MM.1S (cell line): ENCODE data around the gene AQP5.

Source experiments
- DNase-seq: peaks from one replicate; pipeline ENCODE4 v3.0.0-alpha.2; 2015
- H2AFZ ChIP-seq: fragments of 300-600 bp; sonication (generic); 2 replicates; pipeline ENCODE4 v1.6.0; 2016; ENCODE audit warnings: antibody characterized with exemption, low read length
- H3F3A ChIP-seq: fragments of 300-600 bp; sonication (generic); 2 replicates; pipeline ENCODE4 v1.6.1; 2016; ENCODE audit warnings: mild to moderate bottlenecking, antibody characterized with exemption, low read length, moderate library complexity, mixed read lengths; ENCODE audit not compliant: insufficient read depth
- H3K27ac ChIP-seq: fragments of 300-600 bp; sonication (generic); 2 replicates; pipeline ENCODE4 v1.5.1; 2016; ENCODE audit warnings: mild to moderate bottlenecking, low read length
- H3K27me3 ChIP-seq: fragments of 300-600 bp; sonication (generic); replicated peaks from 2 replicates; pipeline ENCODE4 v1.6.0; 2016; ENCODE audit warnings: low read length; ENCODE audit not compliant: insufficient read depth
- H3K36me3 ChIP-seq: fragments of 300-600 bp; sonication (generic); replicated peaks from 2 replicates; pipeline ENCODE4 v1.6.1; 2016; ENCODE audit warnings: mild to moderate bottlenecking, low read length, mixed read lengths; ENCODE audit not compliant: insufficient read depth
- H3K4me1 ChIP-seq: fragments of 300-600 bp; sonication (generic); 2 replicates; pipeline ENCODE4 v1.6.1; 2016; ENCODE audit warnings: low read length, mixed read lengths
- H3K4me2 ChIP-seq: fragments of 300-600 bp; sonication (generic); 2 replicates; pipeline ENCODE4 v1.6.0; 2016; ENCODE audit warnings: low read depth, low read length
- H3K4me3 ChIP-seq: fragments of 300-600 bp; sonication (generic); 2 replicates; pipeline ENCODE4 v1.5.1; 2016; ENCODE audit warnings: low read length, mixed read lengths
- H3K79me2 ChIP-seq: fragments of 300-600 bp; sonication (generic); 2 replicates; pipeline ENCODE4 v1.6.1; 2016; ENCODE audit warnings: mixed run types, low read length, mixed read lengths
- H3K9ac ChIP-seq: fragments of 300-600 bp; sonication (generic); 2 replicates; pipeline ENCODE4 v1.6.1; 2016; ENCODE audit warnings: low read length, mixed read lengths
- H3K9me2 ChIP-seq: fragments of 300-600 bp; sonication (generic); replicated peaks from 2 replicates; pipeline ENCODE4 v1.6.1; 2016; ENCODE audit warnings: mild to moderate bottlenecking, low read length, mixed read lengths; ENCODE audit not compliant: insufficient read depth
- H3K9me3 ChIP-seq: fragments of 300-600 bp; sonication (generic); replicated peaks from 2 replicates; pipeline ENCODE4 v1.6.1; 2016; ENCODE audit warnings: mild to moderate bottlenecking, low read length, mixed read lengths; ENCODE audit not compliant: insufficient read depth
- H4K20me1 ChIP-seq: fragments of 300-600 bp; sonication (generic); 2 replicates; pipeline ENCODE4 v1.6.1; 2016; ENCODE audit warnings: mild to moderate bottlenecking, low read length, moderate library complexity, mixed read lengths; ENCODE audit not compliant: insufficient read depth
- EZH2 ChIP-seq: fragments of 300-600 bp; sonication (generic); optimal IDR thresholded peaks from 2 replicates; pipeline ENCODE3; 2017; ENCODE audit warnings: low read depth, mild to moderate bottlenecking, antibody characterized with exemption, low read length, mixed read lengths
- EZH2phosphoT487 ChIP-seq: fragments of 300-600 bp; sonication (generic); IDR thresholded peaks from 2 replicates; pipeline ENCODE4 v1.6.1; 2018; ENCODE audit warnings: antibody characterized with exemption, low read length
- TF ChIP-seq, protein P1 (sequence below): fragments of 300-600 bp; sonication (generic); IDR thresholded peaks from 2 replicates; pipeline ENCODE4 v1.5.1; 2016; ENCODE audit warnings: antibody characterized with exemption, low read length, mixed read lengths

Gene AQP5

GRCh38 chr12:49946497-49946896 is 15.2 kb upstream of the AQP5 start:
- no peak overlapping the region for H2AFZ ChIP-seq
- no peak overlapping the region for H3K4me2 ChIP-seq
- H3K4me1 ChIP-seq, result 0 out of 2 replicates have a peak, but pooled peaks cover 6% of the 10 kb centered on the region
- H3K9ac ChIP-seq, result no peak overlapping the region
- no peaks in the 10 kb centered on the region for H3K79me2 ChIP-seq
- no peaks in the 10 kb centered on the region for H4K20me1 ChIP-seq
- H3F3A ChIP-seq, result no peaks in the 10 kb centered on the region
- H3K27ac ChIP-seq, result no peak overlapping the region
- no peak for DNase-seq
- no peaks in the 10 kb centered on the region for H3K36me3 ChIP-seq
- no peaks in the 10 kb centered on the region for H3K9me2 ChIP-seq
- H3K4me3 ChIP-seq, result no peak overlapping the region
- TF ChIP-seq, protein P1, sequence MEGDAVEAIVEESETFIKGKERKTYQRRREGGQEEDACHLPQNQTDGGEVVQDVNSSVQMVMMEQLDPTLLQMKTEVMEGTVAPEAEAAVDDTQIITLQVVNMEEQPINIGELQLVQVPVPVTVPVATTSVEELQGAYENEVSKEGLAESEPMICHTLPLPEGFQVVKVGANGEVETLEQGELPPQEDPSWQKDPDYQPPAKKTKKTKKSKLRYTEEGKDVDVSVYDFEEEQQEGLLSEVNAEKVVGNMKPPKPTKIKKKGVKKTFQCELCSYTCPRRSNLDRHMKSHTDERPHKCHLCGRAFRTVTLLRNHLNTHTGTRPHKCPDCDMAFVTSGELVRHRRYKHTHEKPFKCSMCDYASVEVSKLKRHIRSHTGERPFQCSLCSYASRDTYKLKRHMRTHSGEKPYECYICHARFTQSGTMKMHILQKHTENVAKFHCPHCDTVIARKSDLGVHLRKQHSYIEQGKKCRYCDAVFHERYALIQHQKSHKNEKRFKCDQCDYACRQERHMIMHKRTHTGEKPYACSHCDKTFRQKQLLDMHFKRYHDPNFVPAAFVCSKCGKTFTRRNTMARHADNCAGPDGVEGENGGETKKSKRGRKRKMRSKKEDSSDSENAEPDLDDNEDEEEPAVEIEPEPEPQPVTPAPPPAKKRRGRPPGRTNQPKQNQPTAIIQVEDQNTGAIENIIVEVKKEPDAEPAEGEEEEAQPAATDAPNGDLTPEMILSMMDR, result no peak
- no peak for TF ChIP-seq EZH2phosphoT487
- TF ChIP-seq EZH2, result no peak
- no peaks in the 10 kb centered on the region for H3K9me3 ChIP-seq
- no peaks in the 10 kb centered on the region for H3K27me3 ChIP-seq

DNA sequence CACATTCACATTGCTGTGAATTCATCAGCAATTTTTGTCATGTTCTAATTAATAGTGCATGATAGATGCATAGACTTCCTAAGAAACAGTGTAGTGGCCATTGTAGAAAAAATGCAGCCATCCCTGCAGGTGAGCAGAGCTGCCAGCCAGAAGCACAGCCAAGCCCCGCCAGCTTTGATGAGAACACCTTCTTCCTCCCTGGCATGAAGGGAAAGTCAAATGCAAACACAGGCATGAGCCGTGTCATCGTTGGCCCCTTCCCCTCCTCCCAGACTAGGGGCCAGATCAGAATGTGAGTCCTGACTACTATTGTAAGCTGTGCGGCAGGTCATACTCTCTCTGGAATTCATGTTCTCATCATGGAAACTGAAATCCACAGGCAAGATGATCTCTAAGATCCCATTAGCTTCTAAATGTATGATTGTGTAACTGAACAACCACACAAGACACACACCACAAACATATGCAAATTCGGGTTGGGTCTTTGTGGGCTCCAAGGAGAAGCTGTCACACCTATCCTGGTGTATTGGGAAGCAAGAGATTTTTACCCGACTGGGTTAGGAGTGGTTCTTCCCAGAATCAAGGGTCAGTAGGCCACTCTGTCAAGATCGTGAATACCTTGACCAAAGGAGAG is 14.0 kb upstream of the AQP5 start:
- Histone ChIP-seq H3K79me2 (no peaks in the 10 kb centered on the region), H3K4me3 (no peak overlapping the region), H2AFZ (no peak overlapping the region), H3K36me3 (no peaks in the 10 kb centered on the region), H3F3A (no peaks in the 10 kb centered on the region), H4K20me1 (no peaks in the 10 kb centered on the region), H3K9ac (no peak overlapping the region), H3K27ac (no peak overlapping the region), H3K4me2 (no peak overlapping the region), H3K27me3 (no peaks in the 10 kb centered on the region; the same call in 1 of the 2 replicates), H3K4me1 (0 out of 2 replicates have a peak, but pooled peaks cover 6% of the 10 kb centered on the region), H3K9me2 (no peaks in the 10 kb centered on the region), H3K9me3 (no peaks in the 10 kb centered on the region)
- DNase-seq, result no peak
- TF ChIP-seq, protein P1, result no peak
- TF ChIP-seq EZH2phosphoT487 (no peak), EZH2 (no peak)

DNA sequence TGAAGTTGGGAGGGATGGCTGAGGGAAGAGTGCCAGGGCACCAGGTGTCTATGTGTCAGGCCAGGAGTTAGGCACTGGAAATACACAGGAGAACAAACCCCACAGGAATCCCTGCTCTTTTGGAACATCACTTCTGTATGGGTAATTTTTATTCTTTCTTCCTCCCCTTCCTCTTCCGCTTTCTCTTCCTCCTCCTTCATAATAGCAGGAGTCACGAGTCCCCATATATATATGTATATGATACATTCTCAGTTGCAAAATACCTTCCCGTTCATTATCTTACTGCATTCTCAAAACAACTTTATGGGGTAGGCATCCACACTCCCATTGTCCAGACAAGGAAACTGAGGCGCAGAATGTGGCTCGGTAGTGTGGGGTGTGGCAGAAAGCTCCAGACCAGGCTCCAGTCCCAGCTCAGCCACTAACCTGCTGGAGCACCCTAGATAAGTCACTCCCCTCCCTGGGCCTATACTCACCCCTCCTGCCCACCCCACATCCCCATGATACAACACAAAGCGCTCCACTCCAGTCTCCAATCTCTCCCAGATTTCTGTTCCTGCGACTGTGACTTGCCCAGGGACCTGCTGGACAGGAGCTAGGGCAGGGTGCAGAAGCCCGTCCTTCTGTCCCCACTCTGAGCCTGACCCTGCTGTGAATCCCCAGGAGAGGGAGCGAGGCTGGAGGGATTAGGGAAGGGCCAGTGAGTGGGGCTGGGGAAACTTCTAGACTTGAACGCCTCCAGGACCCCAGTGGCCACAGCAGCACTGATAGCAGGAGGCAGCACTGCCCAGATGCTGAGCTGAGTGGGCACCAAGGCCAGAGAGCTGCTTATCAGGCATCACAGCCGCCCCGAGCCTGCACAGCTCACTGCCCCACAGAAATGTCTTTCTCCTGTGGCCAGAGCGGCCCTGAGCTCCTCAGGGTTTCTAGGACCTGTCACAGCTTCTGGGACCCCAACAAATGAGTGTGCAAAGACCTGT is 12.5 kb upstream of the AQP5 start:
- Histone ChIP-seq H3K4me3 (no peak overlapping the region), H3K4me1 (0 out of 2 replicates have a peak, but pooled peaks cover 6% of the 10 kb centered on the region), H4K20me1 (no peaks in the 10 kb centered on the region), H3K36me3 (no peaks in the 10 kb centered on the region), H3K27ac (no peak overlapping the region), H3K27me3 (no peaks in the 10 kb centered on the region; the same call in 1 of the 2 replicates), H3K79me2 (no peaks in the 10 kb centered on the region), H3F3A (no peaks in the 10 kb centered on the region), H2AFZ (no peak overlapping the region), H3K9me2 (no peaks in the 10 kb centered on the region), H3K4me2 (no peak overlapping the region), H3K9me3 (no peaks in the 10 kb centered on the region), H3K9ac (no peak overlapping the region)
- DNase-seq, result no peak
- no peak for TF ChIP-seq EZH2
- TF ChIP-seq EZH2phosphoT487, result no peak
- TF ChIP-seq, protein P1, result no peak
